ENCODE results near the gene SLC49A4.

- TF ChIP-seq SIN3A (IDR thresholded peaks at IDR 0.05; ENCODE audit: borderline replicate concordance, insufficient read depth, low read length) (no peak), REST (IDR thresholded peaks at IDR 0.05; ENCODE audit: insufficient read depth in 1 of 2, low read depth in 2 of 2, low read length in 2 of 2) (no peak), TAF1 (IDR thresholded peaks at IDR 0.05; ENCODE audit: borderline replicate concordance, insufficient read depth, low read length) (no peak)
Measured at GRCh38 chr3:122928396-122929187, 133.7 kb downstream of the SLC49A4 start.
